Liver (tissue), 3 donors: Measurements from ENCODE around the gene MAGEF1.

Experiments
- FOXA1 ChIP-seq: IDR thresholded peaks from 2 replicates; pipeline ENCODE4 v1.6.1; 2016; ENCODE audit warnings: antibody characterized with exemption
- GABPA ChIP-seq, 2 donors: IDR thresholded peaks in 1 of 2; conservative IDR thresholded peaks in 1 of 2; 2 replicates each; pipeline ENCODE4 v1.6.1; 2016; ENCODE audit warnings: antibody characterized with exemption in 2 of 2, mild to moderate bottlenecking in 1 of 2, moderate library complexity in 1 of 2
- RAD21 ChIP-seq, 2 donors: IDR thresholded peaks; 2 replicates each; pipeline ENCODE4 v1.6.1; 2016; ENCODE audit warnings: antibody characterized with exemption in 2 of 2, mild to moderate bottlenecking in 2 of 2
- RXRA ChIP-seq, 2 donors: IDR thresholded peaks; 2 replicates each; pipeline ENCODE4 v1.6.1; 2017 to 2018; ENCODE audit warnings: antibody characterized with exemption in 2 of 2, mild to moderate bottlenecking in 1 of 2
- SP1 ChIP-seq: IDR thresholded peaks from 2 replicates; pipeline ENCODE4 v1.6.1; 2018; ENCODE audit warnings: antibody characterized with exemption, mild to moderate bottlenecking
- TF ChIP-seq, protein P1 (sequence below): fragments of 150-350 bp; IDR thresholded peaks from 2 replicates; pipeline ENCODE4 v1.5.1; 2017; ENCODE audit warnings: improper control_type of control experiment, low read depth, low read length; ENCODE audit not compliant: missing input control
- TF ChIP-seq, protein P2 (sequence below): IDR thresholded peaks from 2 replicates; pipeline ENCODE4 v1.6.1; 2016; ENCODE audit warnings: antibody characterized with exemption
- TF ChIP-seq, protein P3 (sequence below): IDR thresholded peaks from 2 replicates; pipeline ENCODE4 v1.6.1; 2016; ENCODE audit warnings: antibody characterized with exemption
- TF ChIP-seq, protein P4 (sequence below): IDR thresholded peaks from 2 replicates; pipeline ENCODE4 v1.6.1; 2016; ENCODE audit warnings: antibody characterized with exemption
- donor health status: healthy.
- donor health status: healthy.

DNA sequence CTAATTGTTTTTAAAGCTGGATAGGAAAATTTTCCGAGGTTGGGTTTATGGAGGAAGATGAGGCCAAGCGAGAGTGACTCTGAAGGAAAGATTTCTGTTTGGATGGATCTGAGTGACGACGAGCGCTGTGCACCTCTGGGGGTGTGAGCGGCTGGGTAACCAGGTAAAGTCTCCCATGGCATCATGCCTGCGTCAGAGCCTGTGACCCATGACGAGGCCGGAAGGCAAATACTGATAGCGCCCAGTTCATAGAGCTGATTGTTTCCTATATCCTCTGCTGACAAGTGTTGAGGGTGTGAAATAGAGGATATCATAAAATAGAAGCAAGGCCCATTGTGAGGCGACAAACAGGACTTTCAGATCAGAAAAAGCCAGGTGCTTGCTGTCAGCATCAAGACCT lies 33.7 kb upstream of the MAGEF1 start:
- TF ChIP-seq, protein P1, sequence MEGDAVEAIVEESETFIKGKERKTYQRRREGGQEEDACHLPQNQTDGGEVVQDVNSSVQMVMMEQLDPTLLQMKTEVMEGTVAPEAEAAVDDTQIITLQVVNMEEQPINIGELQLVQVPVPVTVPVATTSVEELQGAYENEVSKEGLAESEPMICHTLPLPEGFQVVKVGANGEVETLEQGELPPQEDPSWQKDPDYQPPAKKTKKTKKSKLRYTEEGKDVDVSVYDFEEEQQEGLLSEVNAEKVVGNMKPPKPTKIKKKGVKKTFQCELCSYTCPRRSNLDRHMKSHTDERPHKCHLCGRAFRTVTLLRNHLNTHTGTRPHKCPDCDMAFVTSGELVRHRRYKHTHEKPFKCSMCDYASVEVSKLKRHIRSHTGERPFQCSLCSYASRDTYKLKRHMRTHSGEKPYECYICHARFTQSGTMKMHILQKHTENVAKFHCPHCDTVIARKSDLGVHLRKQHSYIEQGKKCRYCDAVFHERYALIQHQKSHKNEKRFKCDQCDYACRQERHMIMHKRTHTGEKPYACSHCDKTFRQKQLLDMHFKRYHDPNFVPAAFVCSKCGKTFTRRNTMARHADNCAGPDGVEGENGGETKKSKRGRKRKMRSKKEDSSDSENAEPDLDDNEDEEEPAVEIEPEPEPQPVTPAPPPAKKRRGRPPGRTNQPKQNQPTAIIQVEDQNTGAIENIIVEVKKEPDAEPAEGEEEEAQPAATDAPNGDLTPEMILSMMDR, result no peak
- TF ChIP-seq GABPA (IDR thresholded peaks at IDR 0.05 in 1 of 2, conservative IDR thresholded peaks at IDR 0.05 in 1 of 2) (no peak), SP1 (no peak), RXRA (IDR thresholded peaks at IDR 0.05) (no peak), RAD21 (IDR thresholded peaks at IDR 0.05) (no peak), FOXA1 (no peak)
- TF ChIP-seq, protein P2, sequence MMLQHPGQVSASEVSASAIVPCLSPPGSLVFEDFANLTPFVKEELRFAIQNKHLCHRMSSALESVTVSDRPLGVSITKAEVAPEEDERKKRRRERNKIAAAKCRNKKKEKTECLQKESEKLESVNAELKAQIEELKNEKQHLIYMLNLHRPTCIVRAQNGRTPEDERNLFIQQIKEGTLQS, result no peak
- TF ChIP-seq, protein P3, sequence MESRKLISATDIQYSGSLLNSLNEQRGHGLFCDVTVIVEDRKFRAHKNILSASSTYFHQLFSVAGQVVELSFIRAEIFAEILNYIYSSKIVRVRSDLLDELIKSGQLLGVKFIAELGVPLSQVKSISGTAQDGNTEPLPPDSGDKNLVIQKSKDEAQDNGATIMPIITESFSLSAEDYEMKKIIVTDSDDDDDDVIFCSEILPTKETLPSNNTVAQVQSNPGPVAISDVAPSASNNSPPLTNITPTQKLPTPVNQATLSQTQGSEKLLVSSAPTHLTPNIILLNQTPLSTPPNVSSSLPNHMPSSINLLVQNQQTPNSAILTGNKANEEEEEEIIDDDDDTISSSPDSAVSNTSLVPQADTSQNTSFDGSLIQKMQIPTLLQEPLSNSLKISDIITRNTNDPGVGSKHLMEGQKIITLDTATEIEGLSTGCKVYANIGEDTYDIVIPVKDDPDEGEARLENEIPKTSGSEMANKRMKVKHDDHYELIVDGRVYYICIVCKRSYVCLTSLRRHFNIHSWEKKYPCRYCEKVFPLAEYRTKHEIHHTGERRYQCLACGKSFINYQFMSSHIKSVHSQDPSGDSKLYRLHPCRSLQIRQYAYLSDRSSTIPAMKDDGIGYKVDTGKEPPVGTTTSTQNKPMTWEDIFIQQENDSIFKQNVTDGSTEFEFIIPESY, result no peak
- TF ChIP-seq, protein P4, sequence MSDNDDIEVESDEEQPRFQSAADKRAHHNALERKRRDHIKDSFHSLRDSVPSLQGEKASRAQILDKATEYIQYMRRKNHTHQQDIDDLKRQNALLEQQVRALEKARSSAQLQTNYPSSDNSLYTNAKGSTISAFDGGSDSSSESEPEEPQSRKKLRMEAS, result no peak
